ENCODE results near the gene TYRO3. TPM values are rescaled to one million over a fixed set of nuclear protein-coding genes. Genes with fewer than 3 reads are reported as not detected.
A peak's percentile ranks its signal among the peaks of the same experiment; 100 is the strongest.

The TYRO3 gene
- total RNA-seq, 4 donors from 2014 or later = 4.6 to 8.7 (median 7.1) TPM

- H3K9me3 ChIP-seq = no peaks in the 10 kb centered on the region
- 75% methylated on average over 5 of the region's 5 CpGs for WGBS
- peaks cover 0 to 5% (median 0%) of the 10 kb centered on the region in 4 donors for H3K36me3 ChIP-seq
- no peak overlapping the region for H3K4me3 ChIP-seq
- H3K27me3 ChIP-seq = no peaks in the 10 kb centered on the region
- no peak for DNase-seq (ENCODE audit: extremely low spot score)
- TF ChIP-seq EP300 (IDR thresholded peaks at IDR 0.05) (no peak), POLR2A (IDR thresholded peaks at IDR 0.05; ENCODE audit: low read depth) (no peak), POLR2AphosphoS5 (IDR thresholded peaks at IDR 0.05) (no peak)
- TF ChIP-seq, protein P1, sequence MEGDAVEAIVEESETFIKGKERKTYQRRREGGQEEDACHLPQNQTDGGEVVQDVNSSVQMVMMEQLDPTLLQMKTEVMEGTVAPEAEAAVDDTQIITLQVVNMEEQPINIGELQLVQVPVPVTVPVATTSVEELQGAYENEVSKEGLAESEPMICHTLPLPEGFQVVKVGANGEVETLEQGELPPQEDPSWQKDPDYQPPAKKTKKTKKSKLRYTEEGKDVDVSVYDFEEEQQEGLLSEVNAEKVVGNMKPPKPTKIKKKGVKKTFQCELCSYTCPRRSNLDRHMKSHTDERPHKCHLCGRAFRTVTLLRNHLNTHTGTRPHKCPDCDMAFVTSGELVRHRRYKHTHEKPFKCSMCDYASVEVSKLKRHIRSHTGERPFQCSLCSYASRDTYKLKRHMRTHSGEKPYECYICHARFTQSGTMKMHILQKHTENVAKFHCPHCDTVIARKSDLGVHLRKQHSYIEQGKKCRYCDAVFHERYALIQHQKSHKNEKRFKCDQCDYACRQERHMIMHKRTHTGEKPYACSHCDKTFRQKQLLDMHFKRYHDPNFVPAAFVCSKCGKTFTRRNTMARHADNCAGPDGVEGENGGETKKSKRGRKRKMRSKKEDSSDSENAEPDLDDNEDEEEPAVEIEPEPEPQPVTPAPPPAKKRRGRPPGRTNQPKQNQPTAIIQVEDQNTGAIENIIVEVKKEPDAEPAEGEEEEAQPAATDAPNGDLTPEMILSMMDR (IDR thresholded peaks at IDR 0.05) = no peak
- peaks cover 20 to 39% (median 35%) of the 10 kb centered on the region in 4 donors for H3K4me1 ChIP-seq
- H3K27ac ChIP-seq (replicated peaks in 1 of 4) = no peak overlapping the region
- intact Hi-C loops (cut with DNase I) = loop anchor here (10.0 kb wide), 1 partner anchor 258 kb away; no protein-coding TSS in a partner anchor
Observed at GRCh38 chr15:41556677-41557076, 2.3 kb upstream of the TYRO3 start.

DNA sequence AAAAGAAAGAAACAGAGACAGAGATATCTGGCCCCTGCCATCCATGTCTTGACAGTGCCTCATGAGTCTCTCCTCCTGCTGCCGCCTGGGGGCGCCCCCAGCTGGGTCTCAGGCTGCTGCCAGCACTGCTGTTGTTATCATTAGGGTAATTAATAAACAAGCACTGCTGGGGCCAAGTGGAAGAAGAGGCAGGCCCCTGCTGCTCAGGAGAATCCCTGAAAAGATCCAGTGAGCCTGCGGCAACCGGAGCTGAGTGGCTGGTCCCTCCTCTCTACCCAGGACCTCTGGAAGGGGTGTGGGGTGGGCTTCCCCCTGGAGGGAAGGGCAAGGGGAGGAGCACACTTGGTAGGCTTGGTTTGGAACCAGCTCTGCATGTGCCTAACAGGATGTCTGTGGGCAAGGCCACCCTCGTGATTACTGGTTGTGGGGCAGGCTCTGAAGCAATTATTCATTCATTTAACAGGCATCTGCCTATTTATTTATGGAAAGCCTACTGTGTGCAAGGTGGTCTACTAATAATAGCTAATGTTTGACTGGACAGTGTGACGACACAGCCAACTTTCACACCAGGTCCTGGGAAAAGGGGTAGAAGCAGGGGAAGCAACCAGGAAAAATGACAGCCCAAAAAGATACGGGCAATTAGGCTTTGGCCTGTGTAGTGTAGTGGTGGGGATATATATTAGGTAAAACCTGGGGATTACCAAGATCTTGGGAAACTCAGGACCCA lies 1.2 kb upstream of the TYRO3 start:
- Histone ChIP-seq H3K36me3 (peaks cover 0 to 6% (median 0%) of the 10 kb centered on the region in 4 donors), H3K4me3 (peak overlapping the region; percentile 61 to 89 (median 78)), H3K27me3 (no peaks in the 10 kb centered on the region), H3K9me3 (no peaks in the 10 kb centered on the region), H3K27ac (replicated peaks in 1 of 4) (peak overlapping the region; percentile 20 to 72 (median 54)), H3K4me1 (peaks cover 20 to 46% (median 42%) of the 10 kb centered on the region in 4 donors)
- intact Hi-C loops (cut with DNase I) = loop anchor here (10.0 kb wide), 1 partner anchor 257 kb away; no protein-coding TSS in a partner anchor
- 33% methylated on average over 7 of the region's 7 CpGs for WGBS
- TF ChIP-seq POLR2A (IDR thresholded peaks at IDR 0.05; ENCODE audit: low read depth) (no peak), EP300 (IDR thresholded peaks at IDR 0.05) (no peak), POLR2AphosphoS5 (IDR thresholded peaks at IDR 0.05) (peak in 1 of 2 donors; percentile 29)
- TF ChIP-seq, protein P1 (IDR thresholded peaks at IDR 0.05) = peak; percentile 59 to 76 (median 62)
- DNase-seq (ENCODE audit: extremely low spot score) = no peak

DNA sequence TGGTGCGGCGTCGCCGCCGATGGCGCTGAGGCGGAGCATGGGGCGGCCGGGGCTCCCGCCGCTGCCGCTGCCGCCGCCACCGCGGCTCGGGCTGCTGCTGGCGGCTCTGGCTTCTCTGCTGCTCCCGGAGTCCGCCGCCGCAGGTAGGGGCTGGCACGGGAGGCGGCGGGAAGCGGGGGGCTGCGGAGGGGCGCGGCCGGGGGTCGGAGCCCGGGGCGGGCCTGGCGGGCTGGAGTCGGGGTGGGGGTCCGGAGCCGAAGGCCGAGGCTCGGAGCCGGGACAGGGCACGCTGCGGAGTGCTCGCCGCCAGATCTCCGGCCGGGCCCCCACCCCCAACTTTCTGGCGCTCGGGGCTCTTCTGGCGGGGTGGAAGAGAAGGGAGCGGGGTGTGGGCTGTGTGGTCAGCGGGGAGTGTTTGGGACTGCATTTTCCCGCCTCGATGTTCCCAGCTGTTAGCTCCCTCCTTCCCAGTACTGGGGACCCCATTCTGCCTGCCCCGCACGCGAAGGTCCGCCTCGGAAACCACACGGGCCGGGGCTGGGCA lies 299 bp downstream of the TYRO3 start:
- under 1% methylated on average over 28 of the region's 60 CpGs for WGBS
- no peaks in the 10 kb centered on the region for H3K9me3 ChIP-seq
- H3K36me3 ChIP-seq = peaks cover 0 to 6% (median 3%) of the 10 kb centered on the region in 4 donors
- intact Hi-C loops (cut with DNase I) = loop anchor here (10.0 kb wide), 1 partner anchor 255 kb away; no protein-coding TSS in a partner anchor
- H3K4me1 ChIP-seq = peaks cover 20 to 53% (median 45%) of the 10 kb centered on the region in 4 donors
- DNase-seq (ENCODE audit: extremely low spot score) = no peak
- no peaks in the 10 kb centered on the region for H3K27me3 ChIP-seq
- H3K27ac ChIP-seq (replicated peaks in 1 of 4) = peak overlapping the region in 3 of 4 donors; percentile 58 to 72 (median 68)
- peak overlapping the region; percentile 61 to 89 (median 78) for H3K4me3 ChIP-seq
- TF ChIP-seq EP300 (IDR thresholded peaks at IDR 0.05) = no peak

GRCh38 chr15:41560572-41560874 lies 1.5 kb downstream of the TYRO3 start:
- TF ChIP-seq POLR2A (IDR thresholded peaks at IDR 0.05; ENCODE audit: low read depth) (no peak), EP300 (IDR thresholded peaks at IDR 0.05) (no peak), POLR2AphosphoS5 (IDR thresholded peaks at IDR 0.05) (no peak)
- TF ChIP-seq, protein P1 (IDR thresholded peaks at IDR 0.05) = no peak
- intact Hi-C loops (cut with DNase I) = no loop called here
- Histone ChIP-seq H3K27me3 (no peaks in the 10 kb centered on the region), H3K27ac (replicated peaks in 1 of 4) (no peak overlapping the region), H3K4me1 (peaks cover 20 to 58% (median 45%) of the 10 kb centered on the region in 4 donors), H3K9me3 (no peaks in the 10 kb centered on the region), H3K36me3 (peaks cover 0 to 6% (median 3%) of the 10 kb centered on the region in 4 donors), H3K4me3 (no peak overlapping the region)
- DNase-seq (ENCODE audit: extremely low spot score) = no peak
- 83% methylated on average over 1 of the region's 2 CpGs for WGBS

DNA sequence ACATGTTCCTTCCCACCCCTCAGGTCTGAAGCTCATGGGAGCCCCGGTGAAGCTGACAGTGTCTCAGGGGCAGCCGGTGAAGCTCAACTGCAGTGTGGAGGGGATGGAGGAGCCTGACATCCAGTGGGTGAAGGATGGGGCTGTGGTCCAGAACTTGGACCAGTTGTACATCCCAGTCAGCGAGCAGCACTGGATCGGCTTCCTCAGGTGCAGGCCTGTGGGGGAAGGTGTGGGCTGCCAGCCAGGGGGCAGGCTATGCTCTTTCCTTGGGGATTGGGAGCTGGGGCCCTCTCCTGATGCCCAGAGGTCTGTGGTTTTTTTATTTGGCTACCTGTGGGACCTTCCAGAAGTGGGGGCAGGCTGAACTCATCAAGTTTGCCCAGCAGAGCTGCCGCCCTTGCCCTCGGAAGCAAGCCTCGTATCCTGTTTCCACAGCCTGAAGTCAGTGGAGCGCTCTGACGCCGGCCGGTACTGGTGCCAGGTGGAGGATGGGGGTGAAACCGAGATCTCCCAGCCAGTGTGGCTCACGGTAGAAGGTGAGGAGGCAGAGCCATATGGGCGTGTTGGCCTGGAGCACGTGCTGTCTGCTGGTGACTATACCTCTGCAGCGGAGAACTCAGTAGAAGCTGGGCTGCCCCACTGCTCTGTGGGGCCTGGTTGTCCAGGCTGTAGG lies 2.2 kb downstream of the TYRO3 start:
- WGBS = 92% methylated on average over 15 of the region's 16 CpGs
- Histone ChIP-seq H3K36me3 (peaks cover 0 to 6% (median 3%) of the 10 kb centered on the region in 4 donors), H3K4me1 (peaks cover 16 to 58% (median 45%) of the 10 kb centered on the region in 4 donors), H3K27me3 (no peaks in the 10 kb centered on the region), H3K4me3 (no peak overlapping the region), H3K27ac (replicated peaks in 1 of 4) (peak overlapping the region in 2 of 4 donors; percentile 15 to 47), H3K9me3 (no peaks in the 10 kb centered on the region)
- no peak for DNase-seq (ENCODE audit: extremely low spot score)
- no peak for TF ChIP-seq EP300 (IDR thresholded peaks at IDR 0.05)
- no peak for TF ChIP-seq POLR2AphosphoS5 (IDR thresholded peaks at IDR 0.05)
- no peak for TF ChIP-seq POLR2A (IDR thresholded peaks at IDR 0.05; ENCODE audit: low read depth)
- TF ChIP-seq, protein P1 (IDR thresholded peaks at IDR 0.05) = no peak
- intact Hi-C loops (cut with DNase I) = no loop called here

Data from esophagus muscularis mucosa (tissue), 4 donors.